RKO (cell line): Measurements from ENCODE around the gene CDHR4.
"Not testable (repeated sequence)": the region's sequence is repeated elsewhere in the genome, so short reads cannot be mapped to it uniquely, and the experiment has no call there.

Experiments
- DNase-seq: peaks from one replicate; pipeline ENCODE4 v3.0.0-alpha.2; 2016; ENCODE audit warnings: low spot score

Gene CDHR4

DNA sequence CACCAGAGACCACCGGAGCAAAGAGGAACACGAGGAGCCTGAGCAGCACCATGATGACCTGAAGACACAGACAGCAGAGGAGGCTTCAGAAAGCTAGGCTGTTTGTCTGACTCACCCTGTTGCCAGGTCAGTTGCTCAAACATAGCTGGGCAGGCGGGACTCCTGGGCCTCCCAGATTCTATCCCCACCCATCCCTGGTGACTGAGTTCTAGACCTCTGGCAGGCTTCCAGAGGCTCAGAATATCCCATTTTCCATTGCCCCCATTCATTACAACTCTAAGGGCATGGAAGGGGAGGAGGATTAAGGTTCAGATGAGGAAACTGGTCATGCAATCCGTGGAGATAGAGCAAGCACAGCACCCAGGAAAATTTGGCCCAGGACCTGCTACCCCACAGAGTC, at the start of gene CDHR4:
Gene CDHR4 (minus strand): TSS at position 113 of the 400 bp plus-strand sequence. CDS start 61 bp downstream, at position 52.
- DNase-seq: peak; percentile 38

DNA sequence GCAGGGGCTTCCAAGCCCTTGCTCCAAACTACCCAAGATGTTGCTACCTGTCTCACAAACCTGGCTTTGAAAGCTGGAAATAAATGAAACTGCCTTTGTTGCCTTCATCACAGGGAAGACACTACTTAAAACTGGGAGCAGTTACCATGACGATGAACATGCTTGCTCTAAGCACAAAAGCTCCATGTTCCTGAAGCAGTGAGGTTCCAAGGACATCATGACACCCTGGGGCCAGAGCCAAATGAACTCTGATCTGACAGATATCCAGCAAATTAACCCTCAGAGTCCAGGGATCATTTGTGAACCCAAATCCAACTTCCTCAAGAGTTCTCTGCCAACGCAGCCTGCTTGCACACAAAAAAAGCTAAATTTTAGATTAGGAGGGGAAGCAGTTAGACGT, 46.0 kb upstream of the CDHR4 start:
- DNase-seq: no peak

DNA sequence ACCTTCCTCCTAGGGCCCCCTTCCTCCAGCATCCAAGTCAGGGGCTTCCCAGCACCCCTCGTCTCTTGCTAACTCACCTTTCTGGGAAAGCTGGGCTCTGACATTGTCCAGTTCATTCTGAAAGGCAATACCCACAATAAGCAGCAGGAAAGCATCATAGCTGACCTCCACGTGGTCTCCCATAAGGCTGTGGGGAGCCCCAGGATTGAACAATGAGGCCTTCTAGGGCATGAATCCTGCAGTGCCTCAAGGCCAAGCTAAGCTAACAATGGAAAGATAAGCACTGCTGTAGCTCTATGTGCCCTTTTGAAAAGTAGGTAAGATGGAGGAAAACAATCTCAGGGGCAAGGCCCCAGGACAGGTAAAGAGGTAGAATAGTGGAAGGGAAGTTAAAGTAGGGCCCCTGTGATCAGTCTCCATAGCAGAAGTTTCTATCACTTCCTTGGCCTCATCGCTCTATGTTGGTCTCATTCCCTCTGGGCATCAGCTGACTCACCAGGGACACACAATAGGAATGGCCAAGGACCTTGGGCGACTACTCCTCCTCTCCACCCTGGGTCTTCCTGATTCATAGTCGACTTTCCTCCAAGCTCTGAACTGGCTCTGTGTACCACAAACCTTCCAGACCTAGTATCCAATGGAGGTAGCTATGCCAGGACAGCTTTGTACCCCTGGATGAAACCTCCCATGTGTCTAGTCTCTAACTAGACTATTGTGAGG, 45.0 kb upstream of the CDHR4 start:
- DNase-seq: no peak

DNA sequence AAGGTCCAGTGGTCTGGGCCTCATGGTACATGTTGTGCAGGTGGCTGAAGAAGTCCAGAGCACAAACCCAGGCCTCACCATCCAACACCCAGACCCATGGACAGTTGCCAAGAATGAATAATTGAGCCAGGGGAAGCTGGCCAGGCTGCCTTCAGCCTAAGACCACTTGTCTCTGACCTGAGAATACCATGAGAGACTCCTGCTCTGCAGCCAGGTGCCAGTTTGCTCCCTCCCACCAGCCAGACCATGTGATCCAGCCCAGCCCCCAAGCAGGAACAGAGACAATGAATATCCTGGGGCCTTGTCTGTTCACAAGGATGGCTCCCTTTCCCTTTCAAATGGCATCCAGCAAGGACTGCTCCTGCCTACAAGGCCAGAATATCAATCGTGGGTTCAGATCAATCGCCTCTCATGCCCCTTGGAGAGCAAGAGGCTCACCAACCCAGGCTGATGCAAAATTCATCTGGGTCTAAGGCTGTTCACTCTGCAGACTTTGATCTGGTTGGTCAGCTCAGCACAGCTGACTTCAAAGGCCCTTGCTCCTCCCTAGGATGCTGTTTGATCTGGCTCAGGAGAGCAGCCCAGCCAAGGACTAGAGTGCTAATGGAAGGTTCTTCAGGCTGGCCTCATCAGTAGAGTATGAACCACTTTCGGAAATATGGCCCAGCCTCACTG, 43.3 kb upstream of the CDHR4 start:
- DNase-seq: no peak

DNA sequence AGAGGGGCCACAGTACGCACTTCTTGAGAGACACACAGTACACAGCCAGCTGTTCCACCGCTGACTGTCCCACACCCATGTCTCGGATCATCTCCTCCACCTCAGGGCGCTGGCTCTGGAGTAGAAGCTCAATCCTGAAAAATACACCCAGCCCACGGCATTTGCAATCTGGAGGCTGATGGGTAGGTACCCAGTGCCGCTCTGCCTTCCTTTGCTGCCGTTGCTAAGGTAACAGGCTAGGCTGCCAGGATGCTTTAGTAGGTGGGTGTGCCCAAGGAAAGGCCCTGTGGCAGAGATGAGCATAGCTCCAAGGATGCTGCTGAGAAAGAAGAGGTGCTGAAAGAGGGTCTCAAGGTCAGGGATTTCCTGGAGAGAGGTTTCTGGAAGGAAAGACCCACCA, 42.1 kb upstream of the CDHR4 start:
- no peak for DNase-seq

- peak; percentile 16 for DNase-seq
Observed at GRCh38 chr3:49841126-49841696, 41.5 kb upstream of the CDHR4 start.

DNA sequence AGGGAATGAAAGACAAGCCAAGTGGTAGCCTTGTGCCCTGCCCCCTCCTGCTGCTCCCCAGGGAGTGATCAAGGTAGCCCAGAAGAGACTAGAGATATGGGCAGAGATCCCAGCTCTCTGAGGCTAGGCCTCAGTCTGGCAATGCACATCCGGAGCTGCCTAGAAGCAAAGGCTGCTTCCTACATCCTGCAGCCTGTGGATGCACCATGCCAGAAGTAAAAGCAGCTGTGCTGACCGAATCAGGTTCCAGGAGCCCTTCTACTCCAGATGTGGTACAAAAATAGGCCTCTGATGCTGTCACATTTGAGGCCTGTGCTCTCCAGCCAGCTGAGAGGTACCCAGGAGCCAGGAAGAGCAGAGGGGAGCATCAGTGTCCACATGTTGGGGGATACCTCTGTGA, 40.7 kb upstream of the CDHR4 start:
- no peak for DNase-seq

GRCh38 chr3:49839193-49839809, 39.6 kb upstream of the CDHR4 start:
- DNase-seq: peak; percentile 78

- DNase-seq: no peak
Observed at GRCh38 chr3:49831341-49831740, 31.7 kb upstream of the CDHR4 start.

- DNase-seq: no peak
Observed at GRCh38 chr3:49826016-49826415, 26.3 kb upstream of the CDHR4 start.

GRCh38 chr3:49823131-49823530, 23.5 kb upstream of the CDHR4 start:
- not testable (repeated sequence) for DNase-seq

- no peak for DNase-seq
Observed at GRCh38 chr3:49813497-49814174, 14.0 kb upstream of the CDHR4 start, which contains the start of gene UBA7. TSS of gene UBA7 (minus strand) at chr3:49813953. CDS start at chr3:49813787, 166 bp downstream.

DNA sequence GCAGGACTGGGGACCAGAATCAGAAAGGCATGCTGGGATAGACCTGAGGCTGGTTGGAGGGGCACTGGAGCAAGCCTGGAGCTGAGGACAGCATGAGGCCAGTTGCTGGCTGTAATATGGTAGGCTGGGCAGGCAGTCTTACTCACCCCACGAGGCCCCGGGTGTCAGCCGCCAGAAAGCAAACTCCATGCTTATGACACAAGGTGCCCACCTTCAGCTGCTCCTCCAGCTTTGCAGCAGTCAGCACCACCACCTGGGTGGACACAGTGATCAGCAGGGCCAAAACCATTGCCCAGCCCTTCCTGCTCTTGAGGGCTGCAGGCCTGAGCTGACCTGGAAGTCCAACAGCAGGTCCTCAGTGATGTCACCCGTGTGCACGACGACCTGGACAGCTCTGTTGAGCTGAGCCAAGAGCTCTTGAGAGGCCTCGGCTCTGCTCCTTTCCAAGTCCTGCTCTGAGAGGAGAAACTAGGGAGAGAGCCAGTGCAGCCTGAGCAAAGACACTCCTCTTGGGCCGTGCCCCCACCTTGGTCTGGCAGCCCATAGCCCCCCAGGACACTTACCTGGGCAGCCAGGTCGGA, 13.3 kb upstream of the CDHR4 start:
- no peak for DNase-seq

- no peak for DNase-seq
Observed at GRCh38 chr3:49807431-49808114, 7.9 kb upstream of the CDHR4 start.

- DNase-seq: no peak
Observed at GRCh38 chr3:49806850-49807249, 7.2 kb upstream of the CDHR4 start.

DNA sequence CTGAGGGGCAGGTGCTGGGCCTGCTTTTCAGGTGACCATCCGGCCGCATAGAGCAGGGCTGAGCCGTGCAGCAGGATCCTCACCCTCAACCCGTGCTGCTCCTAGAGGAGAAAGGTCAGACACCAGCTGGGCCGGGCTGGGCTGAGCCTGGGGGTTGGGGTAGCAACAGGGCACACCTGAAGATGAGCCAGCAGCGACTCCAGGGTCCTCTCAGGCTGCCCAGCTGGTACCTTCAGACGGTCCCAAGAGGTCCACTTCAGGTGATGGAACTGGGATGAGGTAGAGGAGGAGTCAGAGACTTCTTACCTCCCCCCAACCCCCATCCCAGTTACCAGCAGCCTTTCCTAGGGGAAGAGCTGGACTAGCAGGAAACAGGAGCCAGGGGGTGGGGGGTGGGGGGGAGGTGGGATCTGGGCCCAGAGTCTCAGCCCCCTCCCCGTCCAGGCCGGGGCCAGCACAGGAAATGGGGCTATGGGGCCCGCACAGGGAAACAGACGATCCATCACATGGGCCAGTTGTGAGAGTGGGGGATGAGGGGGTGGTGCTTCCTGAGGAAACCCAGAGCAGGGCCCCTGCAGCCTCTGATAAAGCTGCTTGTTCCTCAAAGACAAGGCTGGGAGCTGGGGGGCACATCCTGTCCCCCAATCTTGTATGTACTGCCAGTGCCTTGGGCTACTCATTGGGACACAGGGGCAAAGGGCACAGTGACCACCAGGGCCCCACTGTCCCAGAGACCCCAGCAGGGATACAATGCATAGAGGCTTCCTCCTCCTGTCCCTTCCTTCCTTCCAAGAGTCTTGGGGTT, 6.4 kb upstream of the CDHR4 start:
- no peak for DNase-seq

- no peak for DNase-seq
Observed at GRCh38 chr3:49805367-49805782, 5.7 kb upstream of the CDHR4 start.

GRCh38 chr3:49804141-49805041, 4.7 kb upstream of the CDHR4 start:
- no peak for DNase-seq

GRCh38 chr3:49803465-49804140, 3.9 kb upstream of the CDHR4 start:
- DNase-seq: peak; percentile 46
